Mesenchymal stem cell (in vitro differentiated cells and primary cell): ENCODE measurements around the gene IL1A.

Source experiments
- DNase-seq: peaks from one replicate; pipeline ENCODE4 v3.0.0-alpha.2; 2013
- H2AFZ ChIP-seq: one replicate; pipeline ENCODE4 v1.6.1; 2013; ENCODE audit warnings: low read depth, mild to moderate bottlenecking, control low read depth, inconsistent platforms, low read length, moderate library complexity
- H2AK5ac ChIP-seq: 2 replicates; pipeline ENCODE4 v1.6.1; 2013; ENCODE audit warnings: low read length, moderate library complexity, mild to moderate bottlenecking, inconsistent platforms; ENCODE audit not compliant: severe bottlenecking
- H2BK120ac ChIP-seq: one replicate; pipeline ENCODE4 v1.6.1; 2013; ENCODE audit warnings: low read depth, mild to moderate bottlenecking, inconsistent platforms, low read length, moderate library complexity
- H2BK12ac ChIP-seq, 2 experiments: one replicate each; pipeline ENCODE4 v1.6.1; 2013; ENCODE audit warnings: inconsistent platforms in 2 of 2, low read length in 2 of 2, mild to moderate bottlenecking in 2 of 2, moderate library complexity in 2 of 2, control low read depth in 1 of 2
- H2BK15ac ChIP-seq: one replicate; pipeline ENCODE4 v1.6.1; 2013; ENCODE audit warnings: mild to moderate bottlenecking, low read depth, inconsistent platforms; ENCODE audit not compliant: poor library complexity, severe bottlenecking
- H2BK5ac ChIP-seq: 2 replicates; pipeline ENCODE4 v1.6.1; 2013; ENCODE audit warnings: low read depth, mild to moderate bottlenecking, low read length, control low read depth, inconsistent platforms; ENCODE audit not compliant: poor library complexity, severe bottlenecking
- H3K14ac ChIP-seq, 2 experiments: one replicate each; pipeline ENCODE4 v1.6.1; 2013; ENCODE audit warnings: inconsistent platforms in 2 of 2, low read length in 2 of 2, control low read depth in 1 of 2, mild to moderate bottlenecking in 1 of 2, moderate library complexity in 1 of 2
- H3K18ac ChIP-seq, 2 experiments: one replicate each; pipeline ENCODE4 v1.6.1; 2013; ENCODE audit warnings: inconsistent platforms in 2 of 2, low read length in 2 of 2, control low read depth in 1 of 2, low read depth in 1 of 2, mild to moderate bottlenecking in 1 of 2
- H3K23ac ChIP-seq, 2 experiments: one replicate each; pipeline ENCODE4 v1.6.1; 2013; ENCODE audit warnings: inconsistent platforms in 2 of 2, low read length in 2 of 2, mild to moderate bottlenecking in 2 of 2, moderate library complexity in 2 of 2, control low read depth in 1 of 2
- H3K27ac ChIP-seq: 2 replicates; pipeline ENCODE4 v1.5.1; 2013; ENCODE audit warnings: mild to moderate bottlenecking, moderate library complexity, low read length, control low read depth, inconsistent platforms; ENCODE audit not compliant: poor library complexity, severe bottlenecking
- H3K27me3 ChIP-seq, 2 experiments: 2 replicates each; pipeline versions ENCODE4 v1.6.1 to v1.7.0; 2013; ENCODE audit warnings: low read length in 2 of 2, mild to moderate bottlenecking in 2 of 2, moderate library complexity in 2 of 2, control low read depth in 1 of 2, inconsistent platforms in 1 of 2; ENCODE audit not compliant: control insufficient read depth in 1 of 2, insufficient read depth in 1 of 2
- H3K36me3 ChIP-seq, 2 experiments: 2 replicates each; pipeline versions ENCODE4 v1.6.1 to v1.7.0; 2013; ENCODE audit warnings: low read length in 2 of 2, control low read depth in 1 of 2, inconsistent platforms in 1 of 2, low read depth in 1 of 2, mild to moderate bottlenecking in 1 of 2; ENCODE audit not compliant: insufficient read depth in 2 of 2, control insufficient read depth in 1 of 2
- H3K4ac ChIP-seq, 2 experiments: one replicate each; pipeline ENCODE4 v1.6.1; 2013; ENCODE audit warnings: inconsistent platforms in 2 of 2, low read length in 2 of 2, mild to moderate bottlenecking in 2 of 2, moderate library complexity in 2 of 2, control low read depth in 1 of 2, low read depth in 1 of 2
- H3K4me1 ChIP-seq: 2 replicates; pipeline ENCODE4 v1.6.1; 2013; ENCODE audit warnings: low read depth, low read length, control low read depth; ENCODE audit not compliant: control insufficient read depth, insufficient read depth
- H3K4me2 ChIP-seq: 2 replicates; pipeline ENCODE4 v1.6.1; 2013; ENCODE audit warnings: low read length, mild to moderate bottlenecking, inconsistent platforms; ENCODE audit not compliant: poor library complexity, severe bottlenecking
- H3K4me3 ChIP-seq, 2 experiments: 2 replicates each; pipeline versions ENCODE4 v1.5.1 to v1.7.0; 2013; ENCODE audit warnings: low read length in 2 of 2, mild to moderate bottlenecking in 2 of 2, control low read depth in 1 of 2, low read depth in 1 of 2; ENCODE audit not compliant: insufficient read depth in 1 of 2
- H3K79me1 ChIP-seq: replicated peaks from 2 replicates; pipeline ENCODE4 v1.6.1; 2013; ENCODE audit warnings: mild to moderate bottlenecking, control low read depth, low read length, inconsistent platforms; ENCODE audit not compliant: poor library complexity, severe bottlenecking
- H3K9ac ChIP-seq: 2 replicates; pipeline ENCODE4 v1.7.0; 2013; ENCODE audit warnings: mild to moderate bottlenecking, low read length, moderate library complexity
- H3K9me3 ChIP-seq: 2 replicates; pipeline ENCODE4 v1.7.0; 2013; ENCODE audit warnings: mild to moderate bottlenecking, low read length; ENCODE audit not compliant: control insufficient read depth
- H4K8ac ChIP-seq: one replicate; pipeline ENCODE4 v1.6.1; 2013; ENCODE audit warnings: inconsistent platforms, mild to moderate bottlenecking, low read length, moderate library complexity
- H4K91ac ChIP-seq: one replicate; pipeline ENCODE4 v1.6.1; 2013; ENCODE audit warnings: mild to moderate bottlenecking, low read length, inconsistent platforms
- WGBS: methylation state at CpG from one replicate; pipeline ENCODE4 v1.1.7; 2013; ENCODE audit warnings: mixed read lengths; 5-methylcytosine and 5-hydroxymethylcytosine counted together

IL1A gene

GRCh38 chr2:112829961-112830681 lies 45.8 kb upstream of the IL1A start:
- Histone ChIP-seq H3K4ac (no peak overlapping the region), H3K4me1 (peaks cover 3% of the 10 kb centered on the region), H3K23ac (no peak overlapping the region), H2BK5ac (no peak overlapping the region), H2BK15ac (no peak overlapping the region), H4K8ac (no peak overlapping the region), H3K4me2 (no peak overlapping the region), H2AFZ (no peak overlapping the region), H3K9ac (no peak overlapping the region), H3K9me3 (no peaks in the 10 kb centered on the region), H3K14ac (no peak overlapping the region), H3K79me1 (no peaks in the 10 kb centered on the region), H4K91ac (no peak overlapping the region), H3K18ac (no peak overlapping the region), H3K4me3 (no peak overlapping the region), H2BK120ac (no peak overlapping the region), H3K36me3 (peaks cover 0 to 4% of the 10 kb centered on the region in 2 experiments), H2AK5ac (no peak overlapping the region), H3K27me3 (no peaks in the 10 kb centered on the region), H2BK12ac (peak overlapping the region in 1 of 2 experiments; percentile 19), H3K27ac (no peak overlapping the region)
- DNase-seq, result no peak
- WGBS, result 94% methylated on average over 10 of the region's 10 CpGs

GRCh38 chr2:112829101-112829960 lies 45.0 kb upstream of the IL1A start:
- H3K14ac ChIP-seq, result no peak overlapping the region

GRCh38 chr2:112828251-112828691 lies 44.0 kb upstream of the IL1A start:
- no peak overlapping the region for H3K27ac ChIP-seq
- H3K4me1 ChIP-seq, result peaks cover 6% of the 10 kb centered on the region
- H2AK5ac ChIP-seq, result no peak overlapping the region
- H2BK120ac ChIP-seq, result no peak overlapping the region
- no peak overlapping the region for H3K18ac ChIP-seq
- no peak overlapping the region for H4K8ac ChIP-seq
- no peak overlapping the region for H3K14ac ChIP-seq
- H3K36me3 ChIP-seq, result peaks cover 0 to 4% of the 10 kb centered on the region in 2 experiments
- no peaks in the 10 kb centered on the region for H3K27me3 ChIP-seq
- no peak overlapping the region for H2BK12ac ChIP-seq
- no peaks in the 10 kb centered on the region for H3K9me3 ChIP-seq
- no peak overlapping the region for H2BK5ac ChIP-seq
- H3K4ac ChIP-seq, result no peak overlapping the region
- H3K79me1 ChIP-seq, result no peaks in the 10 kb centered on the region
- no peak overlapping the region for H3K4me3 ChIP-seq
- WGBS, result 92% methylated on average over 3 of the region's 3 CpGs
- H2AFZ ChIP-seq, result no peak overlapping the region
- no peak overlapping the region for H2BK15ac ChIP-seq
- no peak overlapping the region for H3K23ac ChIP-seq
- no peak overlapping the region for H3K4me2 ChIP-seq
- no peak overlapping the region for H3K9ac ChIP-seq
- no peak for DNase-seq
- H4K91ac ChIP-seq, result no peak overlapping the region

More at GRCh38 chr2:112829101-112829960, 45.0 kb upstream of the IL1A start:
- H2BK120ac ChIP-seq, result no peak overlapping the region
- no peak overlapping the region for H3K4me3 ChIP-seq
- H3K23ac ChIP-seq, result no peak overlapping the region
- no peak overlapping the region for H2BK5ac ChIP-seq
- no peak overlapping the region for H2BK15ac ChIP-seq
- no peak overlapping the region for H3K9ac ChIP-seq
- H3K9me3 ChIP-seq, result no peaks in the 10 kb centered on the region
- H4K91ac ChIP-seq, result no peak overlapping the region
- H3K4me2 ChIP-seq, result no peak overlapping the region
- peaks cover 1% of the 10 kb centered on the region for H3K4me1 ChIP-seq
- H2AK5ac ChIP-seq, result no peak overlapping the region
- no peak overlapping the region for H4K8ac ChIP-seq
- no peak overlapping the region for H3K4ac ChIP-seq
- H3K18ac ChIP-seq, result no peak overlapping the region
- no peak overlapping the region for H2BK12ac ChIP-seq
- no peak for DNase-seq
- no peaks in the 10 kb centered on the region for H3K27me3 ChIP-seq
- H2AFZ ChIP-seq, result no peak overlapping the region
- 88% methylated on average over 5 of the region's 5 CpGs for WGBS
- H3K27ac ChIP-seq, result no peak overlapping the region
- no peaks in the 10 kb centered on the region for H3K79me1 ChIP-seq
- peaks cover 0 to 4% of the 10 kb centered on the region in 2 experiments for H3K36me3 ChIP-seq

- 90% methylated on average over 5 of the region's 6 CpGs for WGBS
- no peaks in the 10 kb centered on the region for H3K27me3 ChIP-seq
- DNase-seq, result no peak
These were observed 43.4 kb upstream of the IL1A start for GRCh38 chr2:112827604-112828185.

More at GRCh38 chr2:112827604-112828185, 43.4 kb upstream of the IL1A start:
- Histone ChIP-seq H3K23ac (no peak overlapping the region), H3K4me1 (peaks cover 6% of the 10 kb centered on the region), H3K9ac (no peak overlapping the region), H3K4ac (no peak overlapping the region), H3K4me2 (no peak overlapping the region), H3K9me3 (no peaks in the 10 kb centered on the region), H2AK5ac (no peak overlapping the region), H2BK120ac (no peak overlapping the region), H3K18ac (no peak overlapping the region), H3K14ac (no peak overlapping the region), H4K8ac (no peak overlapping the region), H4K91ac (no peak overlapping the region), H3K79me1 (no peaks in the 10 kb centered on the region), H2BK5ac (no peak overlapping the region), H2AFZ (no peak overlapping the region), H3K4me3 (no peak overlapping the region), H2BK12ac (no peak overlapping the region), H3K36me3 (peaks cover 0 to under 1% of the 10 kb centered on the region in 2 experiments), H2BK15ac (no peak overlapping the region), H3K27ac (no peak overlapping the region)
